Lower leg skin (tissue), 3 donors: ENCODE measurements around the gene SHCBP1L.

ENCODE experiments used
- CTCF ChIP-seq, 3 donors: fragments of 450-650 bp; IDR thresholded peaks; one replicate each; pipeline ENCODE4 v1.5.1; 2016; ENCODE audit warnings: antibody characterized with exemption in 3 of 3, mild to moderate bottlenecking in 3 of 3, moderate library complexity in 2 of 3
- POLR2A ChIP-seq, 2 donors: fragments of 450-650 bp; IDR thresholded peaks; one replicate each; pipeline ENCODE4 v1.6.1; 2016 to 2017; ENCODE audit warnings: antibody characterized with exemption in 2 of 2, mild to moderate bottlenecking in 1 of 2, moderate library complexity in 1 of 2

DNA sequence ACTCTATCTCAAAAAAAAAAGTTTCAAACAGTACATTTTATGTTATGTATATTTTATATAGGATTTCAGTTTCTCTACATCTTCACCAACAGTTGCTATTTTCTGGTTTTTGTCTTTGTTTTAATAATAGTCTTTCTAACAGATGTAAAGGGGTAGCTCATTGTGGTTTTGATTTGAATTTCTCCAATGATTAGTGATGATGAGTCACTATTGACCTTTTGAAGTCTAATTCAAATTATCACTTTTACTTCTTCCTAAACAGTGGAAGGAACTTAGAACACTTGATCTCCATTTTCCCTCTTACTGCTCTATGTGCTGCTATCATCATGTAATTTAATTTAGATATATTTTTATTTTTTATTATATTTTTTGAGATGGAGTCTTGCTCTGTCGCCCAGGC, 31.7 kb upstream of the SHCBP1L start:
- no peak for TF ChIP-seq POLR2A (IDR thresholded peaks at IDR 0.05)
- no peak for TF ChIP-seq CTCF (IDR thresholded peaks at IDR 0.05)
